GM19193 (cell line): ENCODE results near the gene NKAIN2.

Source experiments
- POLR2A ChIP-seq: IDR thresholded peaks from 4 replicates; pipeline ENCODE4 v1.6.1; 2011; ENCODE audit not compliant: insufficient read depth, insufficient read length; ENCODE audit errors: extremely low read depth

The NKAIN2 gene

DNA sequence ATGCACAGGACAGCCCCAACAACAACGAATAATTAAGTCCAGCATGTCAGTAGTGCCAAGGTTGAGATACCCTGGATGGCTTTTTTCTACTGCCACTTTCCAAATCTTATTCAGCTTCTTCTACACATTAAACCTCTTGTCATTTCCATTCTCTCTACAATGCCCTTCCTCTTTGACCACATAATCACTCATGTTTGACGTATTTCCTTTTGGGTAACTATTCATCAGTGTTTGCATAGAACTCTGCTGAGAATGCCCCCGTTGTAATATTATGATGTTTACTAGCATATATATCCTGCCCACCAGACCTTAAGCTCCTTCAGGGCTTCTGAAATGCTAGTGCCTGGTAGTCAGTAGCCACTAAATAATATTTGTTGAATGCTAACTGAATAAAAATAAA, 643.3 kb downstream of the NKAIN2 start:
- TF ChIP-seq POLR2A, result no peak

DNA sequence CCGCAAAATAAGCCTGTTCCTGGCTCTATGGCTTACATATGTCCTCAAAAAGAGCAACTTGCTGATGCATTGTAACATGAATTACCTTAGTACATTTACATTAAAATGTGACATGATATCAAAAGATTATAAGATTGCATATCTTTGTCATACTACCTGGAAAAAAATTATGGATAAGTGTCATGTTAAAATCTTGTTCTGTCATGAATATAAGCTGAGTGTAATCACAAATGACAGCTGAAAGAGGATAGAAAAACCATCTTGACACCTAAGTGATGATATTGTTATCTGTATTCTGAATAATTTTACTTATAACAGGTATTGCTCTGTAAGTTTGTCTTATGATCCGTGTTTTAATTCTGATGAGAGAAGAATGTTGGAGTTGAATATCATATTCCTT, 655.6 kb downstream of the NKAIN2 start:
- no peak for TF ChIP-seq POLR2A

DNA sequence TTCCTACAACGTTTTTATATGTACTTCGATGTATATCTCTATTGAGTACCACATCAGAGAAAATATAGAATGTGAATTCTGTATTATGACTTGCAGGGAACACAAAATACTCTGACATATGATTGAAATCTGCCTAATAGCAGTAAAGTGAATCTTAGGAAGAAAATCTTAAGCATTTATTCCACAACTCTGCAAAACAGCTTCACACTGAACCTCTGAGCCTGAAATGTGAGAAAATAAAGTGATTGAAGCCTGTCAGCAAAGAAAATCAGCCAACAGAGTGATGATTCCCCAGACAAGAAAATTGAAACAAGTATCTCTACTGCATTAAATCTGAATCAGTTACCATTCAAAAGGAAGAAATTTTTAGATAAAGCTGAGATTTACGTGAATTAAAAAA, 659.1 kb downstream of the NKAIN2 start:
- no peak for TF ChIP-seq POLR2A

DNA sequence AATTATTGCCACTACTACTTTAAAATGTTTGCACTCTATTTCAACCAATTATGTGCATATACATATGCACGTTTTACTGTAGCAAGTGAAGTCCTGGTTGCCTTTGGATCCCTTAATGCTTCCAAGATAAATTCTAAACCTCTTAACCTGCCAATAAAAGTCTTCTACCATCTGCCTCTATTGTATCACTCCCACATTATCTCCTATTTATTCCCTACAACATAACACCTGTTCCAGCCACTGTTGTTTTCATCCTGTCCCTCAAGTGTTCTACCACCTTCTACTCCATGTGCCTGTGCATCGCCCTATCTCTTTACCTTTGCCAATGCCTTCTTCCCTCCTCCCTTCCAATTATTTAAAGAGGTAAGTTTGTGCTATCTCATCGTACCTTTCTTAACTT, 659.6 kb downstream of the NKAIN2 start:
- no peak for TF ChIP-seq POLR2A

DNA sequence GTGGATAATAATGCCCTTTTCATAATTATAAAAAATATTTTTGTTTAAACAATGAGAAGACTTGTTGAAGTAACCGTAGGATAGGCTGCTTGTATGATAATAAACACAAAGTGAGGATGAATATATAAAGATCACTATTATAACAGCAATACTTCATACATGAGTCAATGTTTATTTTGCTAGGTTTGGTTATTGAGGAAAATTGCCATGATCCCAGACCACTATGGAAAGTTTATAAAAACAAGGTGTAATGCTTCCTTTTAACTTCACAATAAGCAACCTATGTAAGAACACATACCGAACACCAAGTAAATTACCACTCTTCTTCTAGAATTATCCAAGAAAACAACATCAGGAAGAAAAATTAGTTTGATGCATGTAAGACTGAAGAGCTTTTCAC, 663.3 kb downstream of the NKAIN2 start:
- TF ChIP-seq POLR2A, result no peak

DNA sequence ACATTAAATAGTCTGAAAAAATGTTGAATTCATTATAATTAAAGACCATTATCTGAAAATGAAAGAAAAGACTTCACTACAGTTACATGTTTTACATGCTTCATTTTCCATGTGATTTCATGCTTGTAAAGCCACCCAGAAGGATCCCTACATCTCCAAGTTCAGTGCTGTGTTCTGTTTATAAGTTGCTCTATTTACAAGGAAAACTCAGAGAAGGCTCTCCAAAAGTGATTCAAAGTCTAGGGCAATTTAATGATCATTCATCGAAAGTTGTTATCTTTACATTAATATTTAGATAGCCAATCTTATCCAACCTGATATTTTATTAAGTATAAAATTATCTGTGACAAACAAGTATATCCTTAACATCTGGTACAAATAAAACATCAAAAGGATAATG, 663.7 kb downstream of the NKAIN2 start:
- TF ChIP-seq POLR2A, result no peak

DNA sequence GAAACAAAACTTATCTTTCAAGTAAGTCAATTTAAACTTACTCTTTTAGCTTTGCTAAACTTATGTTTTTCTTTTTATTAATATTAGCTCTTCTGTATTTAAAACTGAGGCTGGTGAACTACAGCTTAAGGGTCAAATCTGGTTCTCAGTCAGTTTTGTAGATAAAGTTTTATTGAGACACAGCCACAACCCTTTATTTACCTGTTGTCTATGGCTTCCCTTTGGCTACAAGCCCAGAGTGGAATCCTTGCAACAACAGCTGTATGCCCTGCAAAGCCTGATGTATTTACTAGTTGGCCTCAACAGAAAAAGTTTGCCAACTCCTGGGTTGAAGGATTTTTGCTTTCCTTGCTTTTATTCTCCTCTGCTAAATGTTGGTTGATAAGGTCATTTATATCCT, 667.1 kb downstream of the NKAIN2 start:
- TF ChIP-seq POLR2A, result no peak

DNA sequence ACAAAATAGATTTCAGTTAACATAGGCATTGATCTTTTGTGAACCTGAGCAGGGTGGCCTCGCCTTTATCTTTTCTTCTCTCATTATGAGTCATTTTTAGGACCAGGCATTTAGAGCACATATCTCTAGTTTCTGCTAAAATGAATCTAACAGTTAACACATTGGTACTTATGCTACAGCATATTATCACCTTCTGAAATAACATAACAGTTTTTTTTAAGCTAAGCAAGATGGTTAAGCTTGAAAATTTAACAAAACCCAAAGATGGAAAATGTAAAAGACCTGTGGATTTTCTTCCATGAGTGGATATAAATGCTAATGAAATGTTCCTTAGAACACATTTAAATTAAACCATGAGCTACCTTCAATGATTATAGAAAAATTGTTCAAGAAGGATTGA, 671.5 kb downstream of the NKAIN2 start:
- TF ChIP-seq POLR2A, result no peak

DNA sequence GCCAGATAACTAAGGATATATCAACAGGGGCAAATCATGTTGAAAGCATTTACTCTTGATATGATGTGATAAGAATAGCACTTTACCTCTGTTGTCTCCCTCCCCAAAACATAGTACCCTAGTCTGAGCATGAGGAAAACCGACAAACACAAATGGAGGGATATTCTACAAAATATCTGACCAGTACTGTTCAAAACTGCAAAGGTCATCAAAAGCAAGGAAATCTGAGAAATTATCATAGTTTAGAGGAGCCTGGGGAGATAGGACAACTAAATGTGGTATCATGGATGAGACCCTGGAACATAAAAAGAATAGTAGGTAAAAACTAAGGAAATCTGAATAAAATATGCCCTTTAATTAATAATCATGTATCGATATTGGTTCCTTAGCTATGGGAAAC, 675.2 kb downstream of the NKAIN2 start:
- no peak for TF ChIP-seq POLR2A

DNA sequence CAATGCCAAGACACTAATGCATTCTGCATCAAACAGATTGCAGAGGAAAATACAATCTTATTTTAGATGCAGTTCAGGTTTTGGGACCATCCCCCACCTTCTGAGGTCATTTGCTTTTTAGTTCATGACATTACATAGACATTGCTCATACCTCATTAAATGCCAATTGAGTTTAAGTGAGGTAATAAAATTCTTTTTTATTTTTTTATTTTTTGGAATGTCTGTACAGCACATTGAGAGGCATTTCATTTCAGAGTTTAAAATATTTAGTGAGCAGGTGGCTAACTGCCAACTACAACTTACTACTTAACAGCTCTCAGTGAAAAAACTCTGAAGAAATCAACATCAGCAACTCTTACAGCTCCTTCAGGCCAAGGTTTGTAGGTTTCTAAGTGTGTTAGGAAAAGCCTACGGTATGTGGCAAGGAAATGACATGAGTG, 676.3 kb downstream of the NKAIN2 start:
- no peak for TF ChIP-seq POLR2A

DNA sequence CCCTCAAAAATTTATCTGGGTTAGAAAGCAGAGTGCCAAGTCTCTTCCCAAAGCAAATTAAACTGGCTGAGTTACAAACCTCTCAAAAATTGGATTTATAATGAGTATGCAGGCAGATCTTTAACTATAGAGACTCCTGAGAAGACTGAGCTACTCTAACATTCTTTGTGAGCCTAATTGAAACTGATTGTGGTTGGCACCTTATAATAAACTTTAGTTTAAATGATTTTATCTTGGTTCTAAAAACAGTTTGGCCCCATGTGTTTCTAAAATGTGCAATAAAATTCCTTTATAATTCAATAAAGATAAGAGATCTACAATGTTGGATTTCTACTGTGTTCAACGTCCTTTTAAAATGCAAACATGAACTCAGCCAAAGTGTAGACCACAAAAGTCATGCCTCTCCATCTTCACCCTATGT, 678.4 kb downstream of the NKAIN2 start:
- no peak for TF ChIP-seq POLR2A

DNA sequence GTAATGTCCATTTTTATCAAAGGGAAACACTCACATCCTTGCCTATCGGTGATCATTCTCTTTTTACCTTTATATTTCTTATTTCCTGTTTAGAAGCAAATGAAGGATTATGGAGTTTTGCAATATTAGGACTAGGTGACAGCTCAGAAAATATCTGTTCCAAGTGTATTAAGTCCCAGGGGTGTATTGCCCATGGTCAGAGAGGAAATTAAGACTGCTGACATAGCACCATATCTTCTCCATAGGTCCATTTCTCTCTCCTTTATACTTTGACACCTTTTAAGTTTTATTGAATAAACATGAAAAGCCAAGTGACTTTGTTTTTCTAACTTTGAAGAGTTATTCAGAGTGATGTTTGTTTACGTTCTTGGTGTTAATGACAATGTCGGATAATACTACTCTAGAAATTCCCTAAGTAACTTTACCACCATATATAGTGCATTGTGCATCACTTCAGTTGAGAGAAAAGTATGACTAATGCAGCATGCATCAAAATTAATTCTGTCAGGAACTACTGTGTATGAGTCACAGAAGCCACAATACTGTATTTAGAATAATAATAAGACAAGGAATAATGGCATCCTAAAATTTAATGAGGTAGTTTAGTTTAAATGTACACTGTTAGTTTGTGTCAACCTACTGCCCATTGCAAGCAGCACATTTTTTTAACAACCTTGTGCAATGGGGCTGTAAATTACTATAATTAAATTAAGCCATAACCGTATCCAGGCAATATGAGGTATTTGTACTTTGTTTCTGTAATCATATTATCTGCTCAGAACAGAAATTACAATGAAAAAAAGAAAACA, 684.2 kb downstream of the NKAIN2 start:
- TF ChIP-seq POLR2A, result no peak

DNA sequence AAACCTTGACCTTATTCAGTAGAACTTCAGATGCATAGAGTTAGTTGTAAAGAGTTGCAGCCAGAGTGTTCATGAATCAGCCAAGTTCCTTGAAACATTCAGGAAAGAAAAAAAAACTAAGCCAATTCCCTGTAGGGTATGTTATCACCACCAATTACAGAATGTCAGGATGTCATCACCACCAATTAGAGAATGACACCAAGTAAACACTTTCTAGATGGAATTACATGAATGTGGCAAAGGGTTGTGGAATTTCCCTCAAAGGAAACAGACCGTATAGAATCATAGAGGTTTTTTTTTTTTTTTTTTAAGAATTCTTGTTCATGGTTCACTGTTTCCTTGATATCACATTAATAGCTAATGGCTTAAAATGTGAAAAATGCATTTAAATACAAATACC, 686.5 kb downstream of the NKAIN2 start:
- no peak for TF ChIP-seq POLR2A

DNA sequence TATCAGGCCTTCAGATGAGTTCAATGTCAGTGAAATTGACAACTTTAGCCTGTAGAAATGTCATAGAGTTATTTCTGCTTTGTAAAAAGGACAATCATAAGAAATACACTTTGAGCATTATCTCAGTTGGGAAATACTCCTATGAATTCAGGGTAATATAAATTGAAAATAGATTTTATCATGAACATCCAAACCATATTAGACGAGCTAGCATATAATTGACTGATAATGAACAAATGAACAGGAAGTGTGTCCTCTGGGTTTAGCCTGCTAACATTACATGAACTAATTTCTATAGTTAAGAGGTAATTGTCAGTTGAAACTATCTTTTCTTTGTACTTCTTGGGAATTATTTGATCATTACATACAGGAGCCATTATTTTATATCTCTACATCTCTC, 689.6 kb downstream of the NKAIN2 start:
- TF ChIP-seq POLR2A, result no peak

DNA sequence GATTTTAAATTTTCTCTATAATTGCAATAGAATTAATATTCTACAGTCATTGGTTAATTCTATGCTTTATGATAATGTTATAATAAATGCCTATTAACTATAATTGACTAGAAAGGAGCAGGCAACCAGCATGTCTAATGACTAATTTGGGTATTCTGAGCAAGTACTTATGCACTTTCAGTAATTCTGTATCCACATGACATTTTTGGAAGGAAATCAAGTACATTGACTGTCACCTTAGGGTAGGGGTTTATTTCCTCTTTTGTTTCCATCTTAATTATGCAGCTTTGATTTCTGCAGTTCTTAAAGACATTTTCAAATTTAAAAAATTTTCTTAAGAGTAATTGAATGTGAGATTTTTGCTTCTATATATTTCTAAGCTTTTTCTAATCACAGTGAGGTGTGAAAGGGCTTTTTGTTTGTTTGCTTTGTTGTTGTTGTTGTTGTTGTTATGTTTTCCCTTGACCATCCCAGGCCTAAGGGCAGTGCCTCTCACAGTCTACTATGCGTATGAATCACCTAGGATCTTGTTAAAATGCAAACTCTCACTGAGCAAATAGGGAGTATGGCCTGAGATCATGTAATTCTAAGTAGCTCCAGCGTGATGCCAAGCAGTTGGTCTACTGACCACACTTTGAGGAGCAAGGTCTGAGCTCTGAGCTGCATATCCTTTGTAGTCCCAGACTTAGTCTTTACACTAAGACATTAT, 691.4 kb downstream of the NKAIN2 start:
- TF ChIP-seq POLR2A, result no peak

DNA sequence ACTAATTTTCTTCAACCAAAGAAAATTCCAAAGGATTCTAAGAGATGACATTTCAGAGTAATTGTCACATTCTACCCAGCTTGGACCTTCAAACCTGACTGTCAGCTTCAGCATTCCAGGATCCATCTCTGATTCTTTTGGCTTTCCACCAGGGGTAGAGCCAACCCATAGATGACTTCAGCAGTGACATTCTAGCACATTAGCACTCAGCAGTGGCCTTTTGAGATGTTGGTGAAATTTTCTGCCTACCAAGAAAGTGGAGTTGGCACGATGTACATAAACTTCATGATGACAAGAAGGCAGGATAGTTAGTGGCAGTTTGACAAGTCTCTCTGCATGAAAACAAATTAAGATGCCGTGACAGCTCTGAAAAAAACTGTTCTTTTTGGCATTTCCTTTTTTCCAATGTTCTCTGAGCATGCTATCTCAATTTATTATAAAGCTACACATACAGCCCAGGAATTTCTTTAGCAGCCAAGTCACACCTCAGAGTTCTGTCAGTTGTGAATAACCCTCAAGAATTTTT, 692.1 kb downstream of the NKAIN2 start:
- TF ChIP-seq POLR2A, result no peak
